Anterior cingulate cortex (tissue), 58 donors: ENCODE results near the gene TMPRSS12.
"Not testable (repeated sequence)": the region's sequence is repeated elsewhere in the genome, so short reads cannot be mapped to it uniquely, and the experiment has no call there.

Experiments used
- DNase-seq, 58 donors: peaks; one replicate each; lab custom pipeline; 2025; lab: John Stamatoyannopoulos, UW

Gene TMPRSS12, protein sequence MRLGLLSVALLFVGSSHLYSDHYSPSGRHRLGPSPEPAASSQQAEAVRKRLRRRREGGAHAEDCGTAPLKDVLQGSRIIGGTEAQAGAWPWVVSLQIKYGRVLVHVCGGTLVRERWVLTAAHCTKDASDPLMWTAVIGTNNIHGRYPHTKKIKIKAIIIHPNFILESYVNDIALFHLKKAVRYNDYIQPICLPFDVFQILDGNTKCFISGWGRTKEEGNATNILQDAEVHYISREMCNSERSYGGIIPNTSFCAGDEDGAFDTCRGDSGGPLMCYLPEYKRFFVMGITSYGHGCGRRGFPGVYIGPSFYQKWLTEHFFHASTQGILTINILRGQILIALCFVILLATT

DNA sequence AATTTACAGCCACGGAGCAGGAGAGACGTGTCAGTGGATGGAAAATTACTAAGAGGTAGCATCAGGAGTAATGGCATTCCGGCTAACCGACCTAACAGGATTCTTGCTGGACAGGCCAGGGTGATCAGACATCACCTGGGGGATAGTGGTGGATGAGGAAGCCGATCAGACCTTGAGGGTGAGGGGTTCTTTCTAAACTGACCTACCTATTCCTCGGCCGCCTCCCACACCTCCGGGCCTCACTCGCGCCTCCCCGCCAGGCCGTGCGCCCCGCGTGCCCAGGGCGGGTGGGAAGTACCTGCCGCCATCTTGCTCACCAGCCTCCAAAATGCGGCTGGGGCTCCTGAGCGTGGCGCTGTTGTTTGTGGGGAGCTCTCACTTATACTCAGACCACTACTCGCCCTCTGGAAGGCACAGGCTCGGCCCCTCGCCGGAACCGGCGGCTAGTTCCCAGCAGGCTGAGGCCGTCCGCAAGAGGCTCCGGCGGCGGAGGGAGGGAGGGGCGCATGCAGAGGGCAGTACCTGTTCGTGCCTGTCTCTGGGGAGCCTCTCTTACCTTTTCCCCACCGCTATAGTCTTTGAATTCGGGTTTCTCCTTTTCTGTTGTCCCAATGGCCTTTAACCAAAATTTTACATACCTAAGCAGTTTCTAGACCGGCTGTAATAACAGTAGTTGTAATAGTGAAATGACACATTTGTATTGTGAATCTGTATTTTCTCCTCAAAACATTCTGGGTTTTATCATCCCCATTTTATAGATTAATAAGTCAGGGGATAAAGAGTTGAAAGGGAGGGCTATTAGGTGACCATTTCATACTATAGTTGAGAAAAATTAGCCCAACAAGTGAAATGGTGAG, at the start of gene TMPRSS12:
Gene TMPRSS12 (plus strand): TSS at position 290 of the 857 bp plus-strand sequence. CDS start 39 bp downstream, at position 329.
- DNase-seq = peak in 3 of 58 donors; percentile 2 to 11 (median 6)

DNA sequence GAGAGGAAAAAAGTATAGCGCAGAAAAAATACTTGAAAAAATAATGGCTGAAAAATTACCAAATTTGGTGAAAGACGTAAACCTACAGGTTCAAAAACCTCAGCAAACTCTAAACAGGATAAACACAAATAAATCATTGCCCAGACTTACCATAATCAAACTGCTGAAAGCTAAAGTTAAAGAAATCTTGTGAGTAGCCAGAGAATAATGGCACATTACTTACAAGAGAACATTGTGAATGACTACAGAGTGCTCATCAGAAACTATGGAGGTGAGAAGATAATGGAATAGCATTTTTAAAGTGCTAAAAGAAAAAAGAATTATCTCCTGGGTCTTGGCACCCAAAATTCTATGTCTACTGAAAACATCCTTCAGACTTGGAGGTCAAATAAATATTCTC, 42.8 kb upstream of the TMPRSS12 start:
- no peak for DNase-seq

DNA sequence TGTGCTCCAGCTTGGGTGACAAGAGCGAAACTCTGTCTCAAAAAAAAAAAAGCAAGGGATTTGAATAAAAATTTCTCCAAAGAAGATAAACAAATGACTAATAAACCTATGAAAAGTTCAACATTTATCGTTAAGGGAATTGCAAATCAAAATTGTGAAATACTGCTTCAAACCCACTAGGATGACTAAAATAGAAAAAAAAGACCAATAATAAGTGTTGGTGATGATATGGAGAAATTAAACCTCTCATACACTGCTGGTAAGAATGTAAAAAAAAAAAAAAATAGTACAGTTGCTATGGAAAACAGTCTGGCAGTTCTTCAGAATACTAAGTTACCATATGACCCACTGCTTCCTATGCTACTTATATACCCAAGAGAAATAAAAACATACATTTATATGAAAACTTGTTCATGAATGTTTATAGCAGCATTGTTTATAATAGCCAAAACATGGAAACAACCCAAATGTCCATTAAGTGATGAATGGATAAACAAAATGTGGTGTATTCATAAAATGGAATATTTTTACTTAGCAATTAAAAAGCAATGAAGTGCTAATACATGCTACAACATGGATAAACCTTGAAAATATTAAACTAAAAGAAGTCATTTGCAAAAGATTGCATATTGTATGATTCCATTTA, 39.4 kb upstream of the TMPRSS12 start:
- DNase-seq = no peak

DNA sequence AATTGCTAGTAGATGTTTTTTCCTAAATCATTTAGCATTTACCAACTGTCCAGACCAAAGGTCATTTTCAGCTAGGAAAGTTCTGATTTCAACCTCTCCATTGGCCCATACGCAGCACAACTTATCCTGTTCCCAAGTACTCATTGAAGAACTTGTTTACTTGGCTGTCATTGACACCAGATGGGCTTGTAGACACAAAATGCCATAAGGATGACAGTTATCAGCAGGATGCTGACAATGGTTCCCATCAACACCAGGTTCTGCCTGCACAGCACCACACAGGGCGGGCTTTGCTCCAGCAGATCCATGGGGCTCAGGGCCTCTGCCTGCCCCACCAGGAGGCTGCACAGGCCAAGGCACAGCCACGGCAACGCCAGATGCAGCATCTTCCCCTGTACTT, 36.5 kb upstream of the TMPRSS12 start:
- no peak for DNase-seq

DNA sequence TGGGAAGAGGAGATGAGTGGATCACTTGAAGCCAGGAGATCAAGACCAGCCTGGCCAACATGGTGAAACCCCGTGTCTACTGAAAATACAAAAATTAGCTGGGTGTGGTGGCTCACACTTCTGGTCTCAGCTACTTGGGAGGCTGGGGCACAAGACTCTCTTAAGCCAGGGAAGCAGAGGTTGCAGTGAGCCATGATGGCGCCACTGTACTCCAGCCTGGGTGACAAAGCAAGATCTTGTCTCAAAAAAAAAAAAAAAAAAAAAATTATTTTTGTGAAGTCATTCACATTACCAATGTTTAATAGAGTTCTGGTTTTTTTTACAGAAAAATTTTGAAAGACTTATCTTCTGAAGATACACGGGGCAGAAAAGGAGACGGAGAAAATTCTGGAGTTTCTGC, 33.6 kb upstream of the TMPRSS12 start:
- DNase-seq = not testable (repeated sequence)

DNA sequence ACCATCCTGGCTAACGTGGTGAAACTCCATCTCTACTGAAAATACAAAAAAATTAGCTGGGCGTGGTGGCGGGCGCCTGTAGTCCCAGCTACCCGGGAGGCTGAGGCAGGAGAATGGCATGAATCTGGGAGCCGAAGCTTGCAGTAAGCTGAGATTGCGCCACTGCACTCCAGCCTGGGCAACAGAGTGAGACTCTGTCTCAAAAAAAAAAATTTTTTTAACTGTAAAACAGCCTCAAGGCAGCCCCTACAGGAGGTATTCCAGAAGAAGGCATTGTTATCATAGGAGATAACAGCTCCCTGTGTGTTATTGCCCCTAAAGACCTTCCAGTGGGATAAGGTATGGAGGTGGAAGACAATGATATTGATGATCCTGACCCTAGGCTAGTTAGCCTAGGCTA, 27.8 kb upstream of the TMPRSS12 start:
- not testable (repeated sequence) for DNase-seq

DNA sequence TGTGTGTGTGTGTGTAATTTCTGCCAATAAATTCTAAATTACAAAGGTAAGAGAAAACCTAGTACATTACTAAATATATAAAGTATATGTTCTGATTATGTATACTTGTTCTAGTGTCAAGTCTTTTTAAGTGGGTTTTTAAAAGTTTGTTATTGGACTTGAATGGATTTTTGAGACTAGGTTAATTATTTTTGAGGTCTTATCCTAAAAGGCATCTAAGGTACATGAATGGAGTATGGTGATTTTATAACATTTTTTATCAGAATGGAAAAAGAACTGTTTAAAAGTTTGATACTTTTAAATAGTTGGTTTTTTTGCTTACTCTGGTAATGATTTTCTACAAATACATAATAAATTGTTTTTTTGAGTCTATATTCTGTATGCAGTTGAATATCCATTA, 22.5 kb upstream of the TMPRSS12 start:
- DNase-seq = no peak

DNA sequence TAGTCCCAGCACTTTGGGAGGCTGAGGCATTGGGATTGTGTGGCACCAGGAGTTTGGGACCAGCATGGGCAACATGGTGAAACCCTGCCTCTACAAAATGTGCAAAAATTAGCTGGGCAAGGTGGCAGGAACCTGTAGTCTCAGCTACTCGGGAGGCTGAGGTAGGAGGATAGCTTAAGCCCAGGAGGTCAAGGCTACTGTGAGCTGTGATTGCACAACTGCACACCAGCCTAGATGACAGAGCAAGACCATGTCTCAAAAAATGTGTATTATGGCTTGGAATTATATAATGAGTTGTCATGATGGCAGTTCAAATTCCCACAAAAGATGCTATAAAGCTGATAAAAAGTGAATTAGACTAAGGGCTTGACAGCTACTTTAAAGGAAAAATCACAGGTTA, 20.6 kb upstream of the TMPRSS12 start:
- no peak for DNase-seq

DNA sequence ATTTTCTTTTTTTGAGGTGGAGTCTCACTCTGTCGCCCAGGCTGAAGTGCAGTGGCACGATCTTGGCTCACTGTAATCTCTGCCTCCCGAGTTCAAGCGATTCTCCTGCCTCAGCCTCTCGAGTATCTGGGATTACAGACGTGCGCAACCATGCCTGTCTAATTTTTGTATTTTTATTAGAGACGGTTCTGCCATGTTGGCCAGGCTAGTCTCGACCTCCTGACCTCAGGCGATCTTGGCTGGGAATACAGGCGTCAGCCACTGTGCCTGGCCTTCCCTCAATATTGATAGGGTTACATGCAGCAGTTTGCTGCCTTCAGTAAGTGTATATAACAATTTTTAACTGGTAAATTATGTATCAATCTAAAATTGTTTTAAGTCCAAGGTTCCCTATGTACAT, 19.0 kb upstream of the TMPRSS12 start:
- not testable (repeated sequence) for DNase-seq

DNA sequence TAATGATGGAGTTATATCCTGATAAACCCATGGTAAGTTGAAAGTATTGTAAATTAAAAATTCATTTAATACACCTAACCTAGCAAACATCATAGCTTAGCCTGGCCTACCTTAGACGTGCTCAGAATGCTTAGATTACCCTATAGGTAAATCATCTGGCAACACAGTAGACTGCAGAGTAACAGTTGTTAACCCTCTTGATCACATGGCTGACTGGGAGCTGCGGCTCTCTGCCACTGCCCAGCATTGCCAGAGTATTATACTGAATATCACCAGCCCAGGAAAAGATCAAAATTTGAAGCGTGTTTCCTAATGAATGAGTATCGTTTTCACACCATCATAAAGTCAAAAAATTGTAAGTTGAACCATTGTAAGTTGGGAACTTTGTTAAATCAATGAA, 17.8 kb upstream of the TMPRSS12 start:
- DNase-seq = no peak

DNA sequence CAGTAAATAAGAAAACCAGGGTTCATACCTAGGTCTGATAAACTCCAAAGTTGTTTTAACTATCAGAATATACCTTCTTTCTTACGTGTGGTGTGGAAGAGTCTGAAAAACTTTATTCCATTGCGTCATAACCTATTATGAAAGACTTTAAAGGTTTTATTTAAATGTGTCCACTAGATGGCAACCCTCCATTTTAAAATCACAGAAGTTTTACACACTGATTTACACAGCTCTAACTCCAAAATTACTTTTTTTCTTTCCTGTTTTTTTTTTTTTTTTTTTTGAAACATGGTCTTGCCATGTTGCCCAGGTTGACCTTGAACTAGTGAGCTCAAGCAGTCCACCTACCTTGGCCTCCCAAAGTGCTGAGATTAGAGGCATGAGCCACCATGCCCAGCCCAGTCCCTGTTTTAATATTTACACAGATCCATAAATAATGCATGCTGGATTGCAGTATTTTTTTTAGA, 17.3 kb upstream of the TMPRSS12 start:
- DNase-seq = peak in 1 of 58 donors; percentile 44

DNA sequence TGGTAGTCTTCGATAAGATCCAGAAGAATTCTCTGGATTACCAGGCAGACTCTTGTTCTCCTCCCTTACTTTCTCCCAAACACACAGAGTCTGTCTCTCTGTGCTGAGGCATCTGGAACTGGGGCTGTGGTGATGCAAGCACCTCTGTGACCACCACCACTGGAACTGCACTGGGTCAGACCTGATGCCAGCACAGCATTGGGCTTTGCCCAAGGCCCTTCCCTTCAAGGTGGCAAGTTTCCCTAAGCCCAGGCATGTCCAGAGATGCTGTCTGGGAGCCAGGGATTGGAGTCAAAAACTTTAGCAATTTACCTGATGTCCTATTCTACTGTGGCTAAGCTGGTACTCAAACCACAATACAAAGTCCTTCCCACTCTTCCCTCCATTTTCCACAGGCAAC, 14.6 kb upstream of the TMPRSS12 start:
- DNase-seq = no peak

DNA sequence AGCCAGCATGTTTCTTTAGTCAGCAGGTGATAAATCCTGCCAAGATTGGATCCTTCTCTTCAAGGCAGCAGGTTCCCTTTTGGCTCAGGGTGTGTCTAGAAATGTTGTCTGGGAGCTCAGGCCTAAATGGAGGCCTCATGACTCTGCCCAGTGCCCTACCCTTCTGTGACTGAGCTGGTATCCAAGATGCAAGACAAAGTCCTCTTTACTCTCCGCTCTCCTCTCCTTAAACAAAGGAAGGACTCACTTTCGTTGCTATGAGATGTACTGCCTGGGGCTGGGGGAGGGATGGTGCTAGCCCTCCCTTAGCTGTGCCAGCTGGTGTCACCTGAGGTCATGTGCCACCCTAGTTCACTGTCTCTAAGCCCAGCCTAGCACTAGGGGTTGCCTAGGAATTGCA, 13.8 kb upstream of the TMPRSS12 start:
- peak in 1 of 58 donors; percentile 57 for DNase-seq

DNA sequence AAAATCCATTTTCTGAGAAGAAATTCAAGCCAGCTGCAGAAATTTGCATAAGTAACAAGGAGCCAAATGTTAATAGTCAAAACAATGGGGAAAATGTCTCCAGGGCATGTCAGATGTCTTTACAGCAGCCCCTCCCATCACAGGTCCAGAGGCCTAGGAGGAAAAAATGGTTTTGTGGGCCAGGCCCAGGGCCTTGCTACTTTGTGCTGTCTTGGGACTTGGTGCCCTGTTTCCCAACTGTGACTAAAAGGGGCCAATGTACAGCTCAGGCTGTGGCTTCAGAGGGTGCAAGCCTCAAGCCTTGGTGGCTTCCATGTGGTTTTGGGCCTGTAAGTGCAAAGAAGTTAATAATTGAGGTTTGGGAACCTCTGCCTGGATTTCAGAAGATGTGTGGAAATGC, 8.9 kb upstream of the TMPRSS12 start:
- DNase-seq = not testable (repeated sequence)

DNA sequence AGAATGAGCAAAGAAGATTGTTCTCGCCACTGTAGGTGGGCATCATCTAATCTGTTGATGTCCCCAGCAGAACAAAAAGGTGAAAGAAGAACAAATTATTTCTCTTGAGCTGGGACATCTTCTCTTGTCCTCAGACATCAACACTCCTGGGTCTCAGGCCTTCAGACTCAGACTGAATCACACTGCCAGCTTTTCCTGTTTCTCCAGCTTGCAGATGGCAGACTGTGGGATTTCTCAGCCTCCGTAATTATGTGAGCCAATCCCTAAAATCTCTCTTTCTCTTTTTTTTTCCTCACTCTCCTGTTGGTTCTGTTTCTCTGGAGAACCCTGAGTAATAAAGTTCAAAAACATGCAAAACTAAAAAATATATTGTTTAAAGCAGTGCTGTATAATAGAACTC, 3.7 kb upstream of the TMPRSS12 start:
- DNase-seq = peak in 8 of 58 donors; percentile 2 to 55 (median 17)

DNA sequence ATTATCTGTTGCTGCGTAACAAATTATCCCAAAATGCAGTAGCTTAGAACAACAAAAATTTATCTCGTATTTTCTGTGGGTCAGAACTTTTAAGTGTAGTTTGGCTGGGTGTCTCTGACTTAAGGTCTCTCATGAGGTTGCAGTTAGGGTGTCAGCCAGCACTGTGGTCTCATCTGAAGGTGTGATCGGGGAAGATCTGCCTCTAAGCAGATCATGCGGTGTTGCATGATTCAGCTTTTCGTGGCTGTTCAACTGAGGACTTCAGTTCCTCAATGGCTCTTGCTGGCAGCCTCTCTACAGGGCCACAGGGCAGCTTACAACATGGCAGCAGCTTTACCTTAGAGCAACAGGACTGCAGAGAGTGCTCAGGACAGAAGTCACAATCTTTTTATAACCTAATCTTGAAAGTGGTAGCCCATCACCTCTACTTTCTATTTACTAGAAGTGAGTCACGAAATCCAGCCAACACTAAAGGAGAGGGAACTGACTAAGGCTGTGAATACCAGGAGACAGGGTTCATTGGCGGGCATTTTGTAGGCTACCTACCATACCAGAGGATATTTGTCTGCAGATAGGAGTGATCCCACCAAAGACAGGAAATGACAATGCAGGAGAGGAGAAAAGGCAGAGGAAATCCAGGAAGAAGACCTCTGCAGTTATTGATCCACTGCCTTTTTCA, 1.8 kb upstream of the TMPRSS12 start:
- no peak for DNase-seq

DNA sequence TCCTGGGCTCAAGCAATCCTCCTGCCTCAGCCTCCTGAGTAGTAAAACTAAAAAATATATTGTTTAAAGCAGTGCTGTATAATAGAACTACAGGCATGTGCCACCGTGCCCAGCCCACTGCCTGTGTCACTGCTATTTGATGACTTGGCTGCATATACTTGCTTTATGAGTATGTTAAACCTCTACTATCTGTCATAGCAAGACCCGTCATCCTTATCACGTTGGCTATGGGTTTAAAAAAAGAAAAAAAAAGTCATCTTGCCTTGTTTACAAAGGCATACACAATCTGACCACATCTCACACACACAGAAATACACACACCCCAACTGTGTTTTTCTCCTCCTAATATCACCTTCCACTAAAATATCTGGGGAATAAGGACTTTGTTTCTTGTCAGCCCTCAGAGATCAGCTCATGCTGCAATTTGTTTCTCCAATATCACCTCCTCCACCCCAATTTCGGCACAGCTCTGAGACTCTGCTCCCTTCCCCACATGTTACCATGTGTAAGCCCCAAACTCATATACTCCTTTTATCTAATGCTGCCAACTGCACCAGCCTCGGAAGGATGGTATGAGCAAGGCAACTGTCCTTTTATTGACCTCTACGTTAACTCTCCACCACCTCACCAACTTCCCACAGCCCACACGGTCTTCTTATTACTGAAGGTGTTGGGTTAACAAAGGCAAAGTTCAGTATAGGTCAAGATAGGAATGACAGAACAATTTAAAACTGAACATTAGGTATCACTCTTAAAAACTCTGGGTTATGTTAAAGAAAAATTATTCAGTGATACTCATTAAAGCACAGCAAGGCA, 802 bp upstream of the TMPRSS12 start:
- DNase-seq = no peak

DNA sequence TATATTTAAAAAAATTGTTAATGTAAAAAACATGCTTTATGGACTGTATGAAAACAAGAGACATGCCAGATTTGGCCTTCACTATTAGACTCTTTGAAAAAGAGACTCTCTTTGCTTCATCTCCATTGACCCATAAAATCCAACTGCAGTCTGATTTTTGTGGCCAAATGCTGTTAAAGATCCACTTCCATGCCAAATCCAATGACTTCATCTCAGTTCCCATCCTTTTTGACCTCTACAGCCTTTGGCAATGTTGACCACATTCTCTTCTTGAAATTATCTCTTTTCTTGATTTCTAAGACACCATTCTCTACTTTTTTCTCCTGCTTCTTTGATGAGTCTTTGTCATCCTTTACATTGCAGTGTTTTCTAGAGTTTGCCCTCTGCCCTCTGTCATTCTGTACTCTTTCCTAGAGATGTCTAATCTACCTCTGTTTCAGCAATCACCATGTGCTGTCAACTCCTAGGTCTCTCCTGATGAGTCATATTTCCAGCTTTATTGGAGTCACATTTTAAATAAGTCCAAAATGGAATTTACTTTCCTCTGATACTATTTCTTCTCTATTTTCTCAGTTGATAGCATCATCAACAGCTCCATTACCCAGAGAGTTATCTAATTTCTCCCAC, 2.4 kb downstream of the TMPRSS12 start:
- DNase-seq = no peak

DNA sequence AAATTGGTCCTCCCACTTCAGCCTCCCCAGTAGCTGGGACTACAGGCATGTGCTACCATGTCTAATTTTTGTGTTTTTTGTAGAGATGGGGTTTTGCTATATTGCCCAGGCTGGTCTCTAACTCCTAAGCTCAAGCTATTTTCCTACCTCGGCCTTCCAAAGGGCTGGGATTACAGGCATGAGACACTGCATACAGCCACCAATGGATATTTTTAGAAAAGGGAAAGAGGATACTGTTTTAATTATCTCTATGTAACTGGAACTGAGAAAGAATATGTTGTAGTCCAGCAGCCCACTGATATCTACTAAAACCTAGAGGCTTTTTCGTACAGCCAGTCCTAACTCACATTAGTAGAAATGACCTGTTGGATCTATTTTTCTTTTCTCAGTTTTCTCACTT, 6.2 kb downstream of the TMPRSS12 start:
- DNase-seq = no peak
